HG02588 (cell line): ENCODE results near the gene CIDEA.

Source experiments
- ATAC-seq: cut with Tn5 transposase; IDR thresholded peaks from one replicate; pipeline ENCODE4 v1.9.1; 2021; ENCODE audit warnings: mild to moderate bottlenecking, moderate library complexity; ENCODE audit not compliant: unreplicated experiment

CIDEA gene

GRCh38 chr18:12271376-12272235 is 17.4 kb downstream of the CIDEA start:
- ATAC-seq = peak; percentile 85

GRCh38 chr18:12274793-12275192 is 20.6 kb downstream of the CIDEA start:
- ATAC-seq = no peak

GRCh38 chr18:12276736-12277554 is 22.8 kb downstream of the CIDEA start:
- ATAC-seq = no peak

GRCh38 chr18:12278215-12278671 is 24.1 kb downstream of the CIDEA start:
- no peak for ATAC-seq

- ATAC-seq = no peak
Measured at GRCh38 chr18:12278741-12279682, 24.9 kb downstream of the CIDEA start.

GRCh38 chr18:12279781-12280531 is 25.8 kb downstream of the CIDEA start:
- ATAC-seq = no peak

- ATAC-seq = no peak
Measured at GRCh38 chr18:12281861-12282260, 27.7 kb downstream of the CIDEA start.

GRCh38 chr18:12282442-12283039 is 28.4 kb downstream of the CIDEA start:
- ATAC-seq = no peak

- ATAC-seq = no peak
Measured at GRCh38 chr18:12283256-12283655, 29.1 kb downstream of the CIDEA start.

GRCh38 chr18:12283666-12284065 is 29.5 kb downstream of the CIDEA start:
- no peak for ATAC-seq

GRCh38 chr18:12287131-12287681 is 33.0 kb downstream of the CIDEA start:
- ATAC-seq = no peak

- ATAC-seq = no peak
Measured at GRCh38 chr18:12287684-12288402, 33.7 kb downstream of the CIDEA start.

GRCh38 chr18:12288403-12288755 is 34.2 kb downstream of the CIDEA start:
- ATAC-seq = no peak

- ATAC-seq = no peak
Measured at GRCh38 chr18:12290086-12290485, 35.9 kb downstream of the CIDEA start.

GRCh38 chr18:12291161-12291560 is 37.0 kb downstream of the CIDEA start:
- no peak for ATAC-seq

GRCh38 chr18:12291690-12292089 is 37.5 kb downstream of the CIDEA start:
- no peak for ATAC-seq

- no peak for ATAC-seq
Measured at GRCh38 chr18:12293831-12294230, 39.7 kb downstream of the CIDEA start.

GRCh38 chr18:12295389-12296086 is 41.4 kb downstream of the CIDEA start:
- no peak for ATAC-seq
